Mucosa of descending colon (tissue), 3 donors: ENCODE data around the gene ARHGAP42. TPM values are rescaled to one million over a fixed set of nuclear protein-coding genes. Genes with fewer than 3 reads are reported as not detected.

Experiments used
- ATAC-seq: fragments of 200-7000 bp; cut with Tn5 transposase; one replicate; pipeline ENCODE4 v1.9.1; 2020; ENCODE audit warnings: mild to moderate bottlenecking, moderate library complexity
- DNase-seq, 3 donors: peaks; one replicate each; pipeline ENCODE4 v3.0.0-alpha.2; 2020
- H3K36me3 ChIP-seq: fragments of 200-600 bp; one replicate; pipeline ENCODE4 v1.8.0; 2021; ENCODE audit warnings: low read depth, mild to moderate bottlenecking
- H3K4me1 ChIP-seq: fragments of 200-600 bp; one replicate; pipeline ENCODE4 v1.8.0; 2021; ENCODE audit warnings: low read depth, mild to moderate bottlenecking
- H3K4me3 ChIP-seq: fragments of 200-600 bp; one replicate; pipeline ENCODE4 v1.8.0; 2021; ENCODE audit warnings: mild to moderate bottlenecking
- H3K9me3 ChIP-seq: fragments of 200-600 bp; one replicate; pipeline ENCODE4 v1.8.0; 2021; ENCODE audit warnings: mild to moderate bottlenecking
- intact Hi-C, 2 donors: fragments of 100-400 bp; cut with DNase I in 1 of 2; cut with micrococcal nuclease in 1 of 2; formaldehyde crosslinking; loops; one replicate each; pipeline versions ENCODE4 v1.11.0 to v1.11.1; 2022; cut with DNase I, micrococcal nuclease
- total RNA-seq, 3 donors: library from RNA; stranded (reverse); fragmentation: NEBNext Ultra II Directional in 2 of 3; extraction: Animal tissue kit (Norgen Biotek cat#: 25700) in 2 of 3; gene quantifications; one replicate each; pipeline versions ENCODE4 v1.2.1 to v1.2.4, GENCODE V29; 2021 to 2023
- TF ChIP-seq, protein P1 (sequence below): fragments of 200-600 bp; IDR thresholded peaks from one replicate; pipeline ENCODE4 v1.8.0; 2022; ENCODE audit warnings: antibody characterized with exemption, mild to moderate bottlenecking
- donor health status: DM: no; HTN: no; CAD: no; lungs with moderate emphysema.
- donor health status: DM: no; HTN: no; CAD: no.
- donor health status: DM: no; HTN: yes; CAD: no.

The ARHGAP42 gene
- total RNA-seq, 3 donors from 2014 or later, result 17.6 to 38.9 (median 18.8) TPM

DNA sequence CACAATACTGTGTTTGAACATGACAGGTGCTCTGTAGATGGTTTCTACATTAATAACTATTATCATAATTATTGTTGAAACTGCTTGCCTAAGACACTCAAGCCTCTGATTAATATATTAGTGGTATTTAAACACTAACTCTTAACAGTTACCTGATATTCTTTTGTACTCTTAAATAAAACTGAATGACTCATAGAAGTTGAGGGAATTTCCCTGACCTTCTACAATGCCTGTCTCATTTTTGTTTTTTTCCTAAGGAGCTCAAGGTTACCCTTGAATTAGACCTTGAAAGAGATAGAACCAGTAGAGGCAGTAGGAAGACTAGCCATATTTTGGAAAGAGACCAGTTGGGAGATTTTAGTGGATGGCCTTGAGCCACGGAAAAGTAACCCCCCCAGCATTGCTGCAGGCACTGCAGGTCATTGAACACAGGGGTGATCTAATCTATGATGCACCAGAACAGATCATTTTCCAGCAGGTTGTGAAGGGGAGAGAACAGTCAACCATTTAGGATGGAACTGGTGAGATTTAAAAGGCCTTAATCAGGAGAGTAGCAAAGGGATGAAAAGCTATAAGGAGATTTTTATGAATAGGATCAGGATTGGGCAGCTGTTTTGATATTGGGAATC lies 294.2 kb downstream of the ARHGAP42 start:
- TF ChIP-seq, protein P1, sequence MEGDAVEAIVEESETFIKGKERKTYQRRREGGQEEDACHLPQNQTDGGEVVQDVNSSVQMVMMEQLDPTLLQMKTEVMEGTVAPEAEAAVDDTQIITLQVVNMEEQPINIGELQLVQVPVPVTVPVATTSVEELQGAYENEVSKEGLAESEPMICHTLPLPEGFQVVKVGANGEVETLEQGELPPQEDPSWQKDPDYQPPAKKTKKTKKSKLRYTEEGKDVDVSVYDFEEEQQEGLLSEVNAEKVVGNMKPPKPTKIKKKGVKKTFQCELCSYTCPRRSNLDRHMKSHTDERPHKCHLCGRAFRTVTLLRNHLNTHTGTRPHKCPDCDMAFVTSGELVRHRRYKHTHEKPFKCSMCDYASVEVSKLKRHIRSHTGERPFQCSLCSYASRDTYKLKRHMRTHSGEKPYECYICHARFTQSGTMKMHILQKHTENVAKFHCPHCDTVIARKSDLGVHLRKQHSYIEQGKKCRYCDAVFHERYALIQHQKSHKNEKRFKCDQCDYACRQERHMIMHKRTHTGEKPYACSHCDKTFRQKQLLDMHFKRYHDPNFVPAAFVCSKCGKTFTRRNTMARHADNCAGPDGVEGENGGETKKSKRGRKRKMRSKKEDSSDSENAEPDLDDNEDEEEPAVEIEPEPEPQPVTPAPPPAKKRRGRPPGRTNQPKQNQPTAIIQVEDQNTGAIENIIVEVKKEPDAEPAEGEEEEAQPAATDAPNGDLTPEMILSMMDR, result no peak
- no peaks in the 10 kb centered on the region for H3K4me1 ChIP-seq
- no peaks in the 10 kb centered on the region for H3K9me3 ChIP-seq
- H3K36me3 ChIP-seq, result no peaks in the 10 kb centered on the region
- intact Hi-C loops, result no loop called here
- no peak for DNase-seq
- H3K4me3 ChIP-seq, result no peak overlapping the region
- no peak for ATAC-seq

DNA sequence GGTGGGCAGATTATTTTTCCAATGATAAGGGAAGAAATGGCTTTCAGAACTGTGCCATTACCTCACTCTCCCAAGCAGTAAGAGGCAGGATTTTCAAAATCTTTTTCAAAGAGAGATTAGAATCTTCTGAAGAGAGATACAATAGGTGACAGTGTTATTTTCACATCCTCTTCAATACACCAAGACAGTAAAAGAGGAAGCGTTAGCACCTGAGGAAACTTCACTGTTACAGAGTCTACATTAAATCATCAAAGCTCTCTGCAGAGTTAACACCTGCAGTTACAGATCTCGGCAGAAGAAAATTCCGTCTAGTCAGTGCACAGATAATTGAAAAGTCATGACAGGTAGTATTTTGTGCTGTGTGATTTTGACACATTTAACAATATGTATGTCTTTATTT lies 297.6 kb downstream of the ARHGAP42 start:
- Histone ChIP-seq H3K4me1 (no peaks in the 10 kb centered on the region), H3K4me3 (no peak overlapping the region), H3K9me3 (no peaks in the 10 kb centered on the region), H3K36me3 (no peaks in the 10 kb centered on the region)
- TF ChIP-seq, protein P1, result no peak
- ATAC-seq, result no peak
- DNase-seq, result no peak
- intact Hi-C loops, result no loop called here

DNA sequence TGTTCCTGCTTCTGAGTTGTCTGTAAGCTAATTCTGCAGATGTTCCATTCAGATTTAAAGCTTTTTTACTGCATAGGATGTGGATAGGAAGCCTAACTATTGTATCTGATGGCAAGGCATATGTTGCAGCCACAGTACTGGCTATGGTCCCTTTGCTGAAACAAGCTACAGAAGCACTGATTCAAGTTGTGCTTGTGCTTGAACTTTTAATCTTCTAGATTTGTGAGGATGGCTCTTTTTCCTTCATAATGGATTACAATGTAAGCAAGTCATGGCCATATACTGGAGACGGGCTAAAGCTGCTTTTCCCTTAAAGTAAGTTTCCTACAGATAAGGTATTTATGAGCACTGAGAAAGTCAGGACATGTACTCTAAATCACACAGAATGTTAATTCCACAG lies 303.8 kb downstream of the ARHGAP42 start:
- no peaks in the 10 kb centered on the region for H3K36me3 ChIP-seq
- no peaks in the 10 kb centered on the region for H3K9me3 ChIP-seq
- no peak for DNase-seq
- intact Hi-C loops, result no loop called here
- no peak for ATAC-seq
- H3K4me1 ChIP-seq, result no peaks in the 10 kb centered on the region
- TF ChIP-seq, protein P1, result no peak
- H3K4me3 ChIP-seq, result no peak overlapping the region

DNA sequence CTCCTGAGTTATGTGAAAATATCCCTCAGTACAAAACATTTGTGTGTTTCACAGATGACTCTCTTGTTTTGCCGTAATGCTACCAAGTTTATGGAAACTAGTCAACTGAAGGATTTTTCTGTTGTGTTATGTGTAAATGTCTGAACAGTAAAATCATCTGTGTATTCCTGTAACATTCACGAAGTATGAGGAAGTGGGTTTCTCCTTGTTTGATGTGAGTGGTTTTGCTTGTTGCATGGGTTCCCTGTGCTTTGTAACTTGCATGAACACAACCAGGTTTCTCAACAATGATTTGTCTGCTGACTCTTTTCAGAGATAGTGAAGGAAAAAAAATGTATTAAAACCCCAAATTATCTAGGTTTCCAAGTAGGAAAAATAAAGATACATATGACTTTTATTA lies 304.5 kb downstream of the ARHGAP42 start:
- Histone ChIP-seq H3K4me1 (no peaks in the 10 kb centered on the region), H3K36me3 (no peaks in the 10 kb centered on the region), H3K4me3 (no peak overlapping the region), H3K9me3 (no peaks in the 10 kb centered on the region)
- no peak for DNase-seq
- no peak for ATAC-seq
- TF ChIP-seq, protein P1, result no peak
- intact Hi-C loops, result no loop called here

DNA sequence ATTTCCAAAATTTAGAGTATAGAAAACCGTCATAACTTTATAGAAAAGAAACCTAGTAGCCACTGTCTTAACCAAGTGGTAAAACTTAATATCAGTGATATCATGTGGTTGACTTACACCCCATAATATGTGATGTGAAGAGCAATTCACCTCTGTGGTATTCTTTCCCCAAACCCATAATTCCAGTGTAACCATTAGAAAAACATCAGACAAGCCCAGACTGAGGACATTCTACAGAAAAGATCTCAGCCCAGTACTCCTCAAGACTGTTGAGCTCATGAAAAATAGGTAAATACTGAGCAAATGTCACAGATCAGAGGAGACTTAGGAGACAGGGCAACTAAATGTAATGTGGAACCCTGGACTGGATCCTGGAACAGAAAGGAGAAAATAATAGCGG lies 307.9 kb downstream of the ARHGAP42 start:
- no peak for DNase-seq
- ATAC-seq, result no peak
- no peaks in the 10 kb centered on the region for H3K36me3 ChIP-seq
- TF ChIP-seq, protein P1, result no peak
- no peaks in the 10 kb centered on the region for H3K9me3 ChIP-seq
- H3K4me1 ChIP-seq, result no peaks in the 10 kb centered on the region
- intact Hi-C loops, result no loop called here
- H3K4me3 ChIP-seq, result no peak overlapping the region

DNA sequence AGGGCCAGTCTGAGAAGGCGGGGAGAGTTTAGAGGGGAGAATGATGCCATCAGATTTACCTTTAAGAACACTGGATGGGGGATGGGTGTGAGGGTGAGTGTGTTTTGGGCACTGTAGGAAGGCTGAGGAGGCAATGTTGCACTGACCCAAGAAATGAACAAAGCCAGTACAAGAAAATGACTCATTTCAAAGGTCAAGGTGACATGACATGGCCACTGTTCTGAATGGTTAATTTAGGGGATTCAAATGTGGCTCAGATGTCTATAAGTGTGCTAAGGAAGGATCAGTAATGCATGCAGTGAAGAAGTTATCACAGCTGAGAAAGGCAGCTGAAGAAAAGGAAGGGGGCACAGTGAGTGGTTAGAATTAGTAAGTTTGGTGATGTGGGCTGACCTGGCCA lies 312.7 kb downstream of the ARHGAP42 start:
- TF ChIP-seq, protein P1, result no peak

More for the DNA sequence above, 312.7 kb downstream of the ARHGAP42 start:
- no peaks in the 10 kb centered on the region for H3K9me3 ChIP-seq
- ATAC-seq (no peak), DNase-seq (no peak)
- H3K4me1 ChIP-seq, result no peaks in the 10 kb centered on the region
- intact Hi-C loops, result no loop called here
- H3K4me3 ChIP-seq, result no peak overlapping the region
- H3K36me3 ChIP-seq, result no peaks in the 10 kb centered on the region
